IMR-90 (cell line): ENCODE data around the gene CPNE4. TPM values are rescaled to one million over a fixed set of nuclear protein-coding genes. Genes with fewer than 3 reads are reported as not detected.

Experiments
- ATAC-seq: fragments of 200-7000 bp; cut with Tn5 transposase; 2 replicates; pipeline ENCODE4 v1.9.1; 2020; ENCODE audit warnings: low read depth, mild to moderate bottlenecking, moderate library complexity
- BruUV-seq: library from RNA; stranded (reverse); fragments of 400-500 nt; replicated peaks from 2 replicates; lab custom pipeline; 2021; lab: Mats Ljungman, UMichigan
- CTCF ChIA-PET: fragments of 300-600 bp; formaldehyde crosslinking; extraction: SDS; loops from one replicate; lab custom pipeline; 2021; ENCODE audit warnings: antibody characterized with exemption; lab: Yijun Ruan, JAX
- POLR2A ChIA-PET: fragments of 300-600 bp; sonication (Branson Sonifier 250); formaldehyde crosslinking; loops from one replicate; lab custom pipeline; 2022; ENCODE audit warnings: antibody characterized with exemption; ENCODE audit not compliant: unreplicated experiment; lab: Charles Lee
- DNase-seq: peaks from one replicate; pipeline ENCODE4 v3.0.0; 2013
- H2AFZ ChIP-seq: replicated peaks from 2 replicates; pipeline ENCODE3; 2013; ENCODE audit warnings: low read length, mild to moderate bottlenecking; ENCODE audit not compliant: poor library complexity
- H2AK5ac ChIP-seq: 2 replicates; pipeline ENCODE4 v1.6.1; 2013; ENCODE audit warnings: low read depth, low read length, inconsistent platforms
- H2AK9ac ChIP-seq: replicated peaks from 2 replicates; pipeline ENCODE3; 2013; ENCODE audit warnings: mild to moderate bottlenecking, low read depth, low read length, moderate library complexity; ENCODE audit not compliant: poor library complexity
- H2BK120ac ChIP-seq: 2 replicates; pipeline ENCODE4 v1.6.1; 2013; ENCODE audit warnings: low read depth, low read length, inconsistent platforms
- H2BK15ac ChIP-seq: 3 replicates; pipeline ENCODE4 v1.6.1; 2013; ENCODE audit warnings: low read depth, low read length, inconsistent platforms
- H2BK20ac ChIP-seq: 2 replicates; pipeline ENCODE4 v1.6.1; 2013; ENCODE audit warnings: low read depth, mild to moderate bottlenecking, inconsistent platforms, low read length, moderate library complexity
- H2BK5ac ChIP-seq: 2 replicates; pipeline ENCODE4 v1.6.1; 2013; ENCODE audit warnings: mild to moderate bottlenecking, low read depth, low read length, inconsistent platforms; ENCODE audit not compliant: poor library complexity, severe bottlenecking
- H3K14ac ChIP-seq: replicated peaks from 2 replicates; pipeline ENCODE4 v1.6.1; 2013; ENCODE audit warnings: low read depth, low read length, inconsistent platforms
- H3K18ac ChIP-seq: 2 replicates; pipeline ENCODE4 v1.6.1; 2013; ENCODE audit warnings: low read depth, low read length, control low read depth
- H3K23ac ChIP-seq: 2 replicates; pipeline ENCODE4 v1.6.1; 2013; ENCODE audit warnings: low read depth, low read length, inconsistent platforms
- H3K27ac ChIP-seq: 2 replicates; pipeline ENCODE4 v1.5.1; 2013; ENCODE audit warnings: mild to moderate bottlenecking, control low read depth, low read length; ENCODE audit not compliant: insufficient read depth
- H3K27me3 ChIP-seq: 2 replicates; pipeline ENCODE4 v1.6.1; 2013; ENCODE audit warnings: low read length; ENCODE audit not compliant: control insufficient read depth, insufficient read depth
- H3K36me3 ChIP-seq: 2 replicates; pipeline ENCODE4 v1.6.1; 2013; ENCODE audit warnings: low read length, mixed read lengths; ENCODE audit not compliant: control insufficient read depth, insufficient read depth
- H3K4ac ChIP-seq: 2 replicates; pipeline ENCODE4 v1.6.1; 2013; ENCODE audit warnings: low read depth, low read length, inconsistent platforms
- H3K4me1 ChIP-seq: 2 replicates; pipeline ENCODE4 v1.6.1; 2013; ENCODE audit warnings: low read length, mixed read lengths; ENCODE audit not compliant: control insufficient read depth, insufficient read depth
- H3K4me2 ChIP-seq: 2 replicates; pipeline ENCODE4 v1.6.1; 2013; ENCODE audit warnings: low read depth, mild to moderate bottlenecking, control low read depth, low read length, moderate library complexity
- H3K4me3 ChIP-seq: 2 replicates; pipeline ENCODE4 v1.5.1; 2013; ENCODE audit warnings: low read depth, mild to moderate bottlenecking, control low read depth, low read length, moderate library complexity; ENCODE audit not compliant: insufficient read depth
- H3K56ac ChIP-seq: 2 replicates; pipeline ENCODE4 v1.6.1; 2013; ENCODE audit warnings: low read length, inconsistent platforms; ENCODE audit not compliant: insufficient read depth; ENCODE audit errors: extremely low read depth
- H3K79me1 ChIP-seq, 2 experiments: 2 replicates each; pipeline ENCODE4 v1.6.1; 2013; ENCODE audit warnings: low read length in 2 of 2, inconsistent platforms in 1 of 2, low read depth in 1 of 2
- H3K9ac ChIP-seq: 2 replicates; pipeline ENCODE4 v1.6.1; 2013; ENCODE audit warnings: low read depth, low read length, control low read depth
- H3K9me1 ChIP-seq: 2 replicates; pipeline ENCODE4 v1.6.1; 2013; ENCODE audit warnings: low read length, inconsistent platforms; ENCODE audit not compliant: insufficient read depth
- H3K9me3 ChIP-seq: 2 replicates; pipeline ENCODE4 v1.6.1; 2013; ENCODE audit warnings: low read length; ENCODE audit not compliant: control insufficient read depth, insufficient read depth
- H4K20me1 ChIP-seq: 2 replicates; pipeline ENCODE4 v1.6.1; 2013; ENCODE audit warnings: low read length, inconsistent platforms; ENCODE audit not compliant: insufficient read depth
- H4K5ac ChIP-seq: 2 replicates; pipeline ENCODE4 v1.6.1; 2013; ENCODE audit warnings: mild to moderate bottlenecking, low read depth, low read length, control low read depth
- H4K8ac ChIP-seq, 2 experiments: 2 replicates each; pipeline ENCODE4 v1.6.1; 2013; ENCODE audit warnings: low read depth in 2 of 2, low read length in 2 of 2, control low read depth in 1 of 2, inconsistent platforms in 1 of 2
- H4K91ac ChIP-seq: 2 replicates; pipeline ENCODE4 v1.6.1; 2013; ENCODE audit warnings: low read depth, low read length, inconsistent platforms; ENCODE audit not compliant: insufficient read depth
- BHLHE40 ChIP-seq: fragments of 150-350 bp; IDR thresholded peaks from 2 replicates; pipeline ENCODE4 v1.6.1; 2016; ENCODE audit warnings: mild to moderate bottlenecking, low read depth, low read length
- CEBPB ChIP-seq: IDR thresholded peaks from 2 replicates; pipeline ENCODE4 v1.6.1; 2012; ENCODE audit warnings: low read depth, low read length, improper control_type of control experiment
- CHD1 ChIP-seq: IDR thresholded peaks from 2 replicates; pipeline ENCODE4 v1.6.1; 2012; ENCODE audit warnings: low read depth, low read length, improper control_type of control experiment
- CTCF ChIP-seq: conservative IDR thresholded peaks from 2 replicates; pipeline ENCODE4 v1.5.1; 2012; ENCODE audit warnings: mild to moderate bottlenecking, low read depth, low read length, improper control_type of control experiment
- ELK1 ChIP-seq: fragments of 150-350 bp; IDR thresholded peaks from 2 replicates; pipeline ENCODE4 v1.6.1; 2016; ENCODE audit warnings: low read depth, mild to moderate bottlenecking, low read length, moderate library complexity, borderline replicate concordance
- FOS ChIP-seq: fragments of 150-350 bp; IDR thresholded peaks from 2 replicates; pipeline ENCODE4 v1.6.1; 2016; ENCODE audit warnings: low read depth, low read length
- MAFK ChIP-seq: IDR thresholded peaks from 2 replicates; pipeline ENCODE4 v1.6.1; 2012; ENCODE audit warnings: low read depth, low read length, improper control_type of control experiment
- MAZ ChIP-seq: IDR thresholded peaks from 2 replicates; pipeline ENCODE4 v1.6.1; 2012; ENCODE audit warnings: low read depth, mild to moderate bottlenecking, low read length, improper control_type of control experiment, moderate library complexity, borderline replicate concordance
- MXI1 ChIP-seq: IDR thresholded peaks from 2 replicates; pipeline ENCODE4 v1.6.1; 2012; ENCODE audit warnings: low read depth, mild to moderate bottlenecking, low read length, moderate library complexity, borderline replicate concordance
- NFE2L2 ChIP-seq: fragments of 150-350 bp; IDR thresholded peaks from 2 replicates; pipeline ENCODE4 v1.6.1; 2016; ENCODE audit warnings: low read depth, mild to moderate bottlenecking, low read length
- POLR2A ChIP-seq: IDR thresholded peaks from 2 replicates; pipeline ENCODE4 v1.6.1; 2012; ENCODE audit warnings: mild to moderate bottlenecking, low read depth, low read length
- RAD21 ChIP-seq: IDR thresholded peaks from 2 replicates; pipeline ENCODE4 v1.6.1; 2012; ENCODE audit warnings: low read length, improper control_type of control experiment
- RCOR1 ChIP-seq: IDR thresholded peaks from 2 replicates; pipeline ENCODE4 v1.6.1; 2012; ENCODE audit warnings: mild to moderate bottlenecking, low read length, improper control_type of control experiment; ENCODE audit not compliant: insufficient replicate concordance
- RFX5 ChIP-seq: IDR thresholded peaks from 2 replicates; pipeline ENCODE4 v1.8.0; 2012; ENCODE audit warnings: low read depth, mild to moderate bottlenecking, low read length, moderate library complexity
- SMC3 ChIP-seq: fragments of 150-350 bp; IDR thresholded peaks from 2 replicates; pipeline ENCODE4 v1.6.1; 2016; ENCODE audit warnings: low read depth, mild to moderate bottlenecking, antibody characterized with exemption, low read length, moderate library complexity
- WGBS, 2 experiments: methylation state at CpG; one replicate each; pipeline versions ENCODE4 v1.1.5 to v1.1.7; 2013; ENCODE audit warnings: missing lambda C conversion rate in 2 of 2; ENCODE audit not compliant: insufficient read length in 1 of 2; ENCODE audit errors: extremely low coverage in 2 of 2; 5-methylcytosine and 5-hydroxymethylcytosine counted together
- dilution Hi-C: fragments of 300-500 bp; cut with HindIII; formaldehyde crosslinking; loops from one replicate; pipeline ENCODE4 v1.14.3; 2018; ENCODE audit warnings: low sequenced_read_pairs; ENCODE audit not compliant: unreplicated experiment
- in situ Hi-C: fragments of 300-500 bp; cut with MboI; formaldehyde crosslinking; loops from 3 replicates; pipeline ENCODE4 v1.14.3; 2019; ENCODE audit warnings: low sequenced_read_pairs, inconsistent platforms, mixed read lengths
- intact Hi-C: fragments of 100-400 bp; cut with micrococcal nuclease; formaldehyde crosslinking; loops from 2 replicates; pipeline ENCODE4 v1.10.0; 2022
- polyA plus RNA-seq, 3 experiments: library from polyadenylated mRNA; depleted of rRNA; stranded (reverse); fragments of >200 nt; gene quantifications; 2 replicates each; pipeline ENCODE4 v1.2.3, GENCODE V29; 2012; ENCODE audit warnings: low replicate concordance in 1 of 3
- total RNA-seq: library from RNA; depleted of rRNA; stranded (reverse); fragments of >200 nt; gene quantifications from 2 replicates; pipeline ENCODE4 v1.2.3, GENCODE V29; 2012
- TF ChIP-seq, protein P1 (sequence below): fragments of 150-350 bp; IDR thresholded peaks from 2 replicates; pipeline ENCODE4 v1.6.1; 2017; ENCODE audit warnings: mild to moderate bottlenecking, antibody characterized with exemption, low read length, low read depth

CPNE4 gene
- total and polyA plus RNA-seq, 2 of the 4 experiments (the other 2 are of a cell fraction): not detected

- no peak overlapping the region for H4K5ac ChIP-seq
- no peak overlapping the region for H2AK9ac ChIP-seq
- H3K14ac ChIP-seq: no peak overlapping the region
- H3K9me1 ChIP-seq: no peaks in the 10 kb centered on the region
- no peak for ATAC-seq
- in situ Hi-C loops: no loop called here
- dilution Hi-C loops: no loop called here
- no peak overlapping the region for H3K4ac ChIP-seq
- no peaks in the 10 kb centered on the region for H3K27me3 ChIP-seq
- no peak overlapping the region for H3K4me3 ChIP-seq
- H3K23ac ChIP-seq: no peak overlapping the region
- POLR2A ChIA-PET: no interaction called here
- no TSS peak for BruUV-seq
- H4K20me1 ChIP-seq: no peaks in the 10 kb centered on the region
- H3K27ac ChIP-seq: no peak overlapping the region
- no peak overlapping the region for H2BK15ac ChIP-seq
- TF ChIP-seq FOS: no peak
- no peak for TF ChIP-seq ELK1
- TF ChIP-seq MAFK: no peak
- TF ChIP-seq MXI1: no peak
- no peak for TF ChIP-seq CEBPB
- no peak for TF ChIP-seq CTCF
- TF ChIP-seq RCOR1: no peak
- no peak for TF ChIP-seq MAZ
- no peak for TF ChIP-seq SMC3
- TF ChIP-seq RAD21: no peak
- no peak for TF ChIP-seq CHD1
- TF ChIP-seq BHLHE40: no peak
- no peak for TF ChIP-seq NFE2L2
- TF ChIP-seq, protein P1, sequence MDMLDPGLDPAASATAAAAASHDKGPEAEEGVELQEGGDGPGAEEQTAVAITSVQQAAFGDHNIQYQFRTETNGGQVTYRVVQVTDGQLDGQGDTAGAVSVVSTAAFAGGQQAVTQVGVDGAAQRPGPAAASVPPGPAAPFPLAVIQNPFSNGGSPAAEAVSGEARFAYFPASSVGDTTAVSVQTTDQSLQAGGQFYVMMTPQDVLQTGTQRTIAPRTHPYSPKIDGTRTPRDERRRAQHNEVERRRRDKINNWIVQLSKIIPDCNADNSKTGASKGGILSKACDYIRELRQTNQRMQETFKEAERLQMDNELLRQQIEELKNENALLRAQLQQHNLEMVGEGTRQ: no peak
- no peak for TF ChIP-seq POLR2A
- TF ChIP-seq RFX5: no peak
- H2BK5ac ChIP-seq: no peak overlapping the region
- H2BK20ac ChIP-seq: no peak overlapping the region
- CTCF ChIA-PET: no interaction called here
- no peak overlapping the region for H3K56ac ChIP-seq
- H4K8ac ChIP-seq: no peak overlapping the region
- peaks cover 4% of the 10 kb centered on the region; the same call in 1 of the 2 replicates for H3K4me1 ChIP-seq
- intact Hi-C loops: no loop called here
- DNase-seq: no peak
- no peak overlapping the region for H2AFZ ChIP-seq
- no CpG with 5 or more reads among the region's 1 CpG for WGBS, 2 experiments
- H3K36me3 ChIP-seq: no peaks in the 10 kb centered on the region
- H3K4me2 ChIP-seq: no peak overlapping the region
- H3K9ac ChIP-seq: no peak overlapping the region
- H2AK5ac ChIP-seq: no peak overlapping the region
- H3K9me3 ChIP-seq: no peaks in the 10 kb centered on the region
- no peaks in the 10 kb centered on the region for H3K79me1 ChIP-seq
- H4K91ac ChIP-seq: no peak overlapping the region
- no peak overlapping the region for H2BK120ac ChIP-seq
- H3K18ac ChIP-seq: no peak overlapping the region
Observed at GRCh38 chr3:131907796-131908195, 127.0 kb downstream of the CPNE4 start.
